B cell (primary cell): ENCODE data around the gene TAF1A.

Experiments used
- CTCF ChIP-seq: fragments of 200-600 bp; IDR thresholded peaks from one replicate; pipeline ENCODE4 v1.8.0; 2022; ENCODE audit warnings: antibody characterized with exemption, mild to moderate bottlenecking
- EZH2 ChIP-seq: IDR thresholded peaks from 2 replicates; pipeline ENCODE4 v1.6.1; 2012; ENCODE audit warnings: borderline replicate concordance, low read depth, mild to moderate bottlenecking, moderate library complexity, low read length; ENCODE audit not compliant: insufficient read depth, poor library complexity, severe bottlenecking

DNA sequence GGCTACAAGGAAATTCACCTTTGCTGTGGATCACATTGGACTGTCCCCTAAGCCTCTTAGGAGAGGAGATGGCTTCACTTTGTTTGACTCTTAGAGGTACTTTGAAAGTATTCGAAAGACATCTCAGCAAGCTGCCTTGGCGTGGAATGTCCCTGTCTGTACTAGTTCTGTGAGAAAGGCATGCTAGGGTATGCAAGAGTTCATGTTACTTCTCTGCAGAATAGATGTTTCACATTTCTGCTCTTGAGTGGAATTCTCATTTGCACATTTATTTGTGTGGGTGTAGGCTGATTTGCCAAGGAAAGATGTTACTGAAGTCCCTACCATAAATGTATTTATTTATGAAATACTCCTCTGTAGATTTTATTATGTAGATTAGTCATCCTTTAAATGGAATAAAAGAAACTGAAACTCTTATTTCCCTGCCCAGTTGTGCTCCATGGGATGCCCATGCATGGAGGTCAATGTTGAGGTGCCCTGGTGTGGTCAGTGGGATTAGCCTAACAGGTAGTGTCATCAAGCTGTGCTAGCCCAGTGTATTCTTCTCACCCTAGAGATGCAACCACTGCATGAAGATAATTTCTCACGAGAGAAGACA, 42.0 kb upstream of the TAF1A start:
- no peak for TF ChIP-seq CTCF
- no peak for TF ChIP-seq EZH2
